Gastroesophageal sphincter (tissue), 4 donors: ENCODE measurements around the gene ARFGEF2. TPM values are rescaled to one million over a fixed set of nuclear protein-coding genes. Genes with fewer than 3 reads are reported as not detected.

Experiments
- ATAC-seq: fragments of 150-250 bp; one replicate; pipeline ENCODE4 v1.9.1; 2016; ENCODE audit warnings: mild to moderate bottlenecking, moderate library complexity
- H3K27ac ChIP-seq, 4 donors: fragments of 200-600 bp; sonication (generic) in 3 of 4; 1 replicate in 3 of 4; 2 replicates in 1 of 4; pipeline ENCODE4 v1.5.1; 2016 to 2019
- H3K27me3 ChIP-seq: fragments of 200-600 bp; sonication (generic); one replicate; pipeline ENCODE4 v1.5.1; 2019
- H3K36me3 ChIP-seq, 2 donors: fragments of 200-600 bp; sonication (generic); one replicate each; pipeline ENCODE4 v1.5.1; 2019; ENCODE audit warnings: control low read depth in 1 of 2
- H3K4me1 ChIP-seq, 3 donors: fragments of 200-600 bp; sonication (generic); 1 replicate in 2 of 3; 2 replicates in 1 of 3; pipeline ENCODE4 v1.5.1; 2016 to 2019; ENCODE audit warnings: control low read depth in 2 of 3
- H3K4me3 ChIP-seq, 2 donors: fragments of 200-600 bp; sonication (generic); one replicate each; pipeline ENCODE4 v1.5.1; 2019; ENCODE audit warnings: mild to moderate bottlenecking in 1 of 2, moderate library complexity in 1 of 2
- H3K9me3 ChIP-seq, 3 donors: fragments of 200-600 bp; sonication (generic); one replicate each; pipeline ENCODE4 v1.5.1; 2017 to 2019; ENCODE audit warnings: control low read depth in 2 of 3
- EP300 ChIP-seq: sonication (generic); formaldehyde crosslinking; IDR thresholded peaks from one replicate; pipeline ENCODE4 v1.6.1; 2017; ENCODE audit warnings: antibody characterized with exemption, mild to moderate bottlenecking
- POLR2A ChIP-seq, 2 donors: fragments of 450-650 bp; IDR thresholded peaks; one replicate each; pipeline ENCODE4 v1.6.1; 2017; ENCODE audit warnings: antibody characterized with exemption in 2 of 2, mild to moderate bottlenecking in 2 of 2, moderate library complexity in 1 of 2
- POLR2AphosphoS5 ChIP-seq: sonication (generic); formaldehyde crosslinking; IDR thresholded peaks from one replicate; pipeline ENCODE4 v1.6.1; 2017; ENCODE audit warnings: antibody characterized with exemption
- WGBS, 2 donors: methylation state at CpG; one replicate each; pipeline ENCODE4 v1.1.5; 2018; ENCODE audit warnings: low coverage in 1 of 2; 5-methylcytosine and 5-hydroxymethylcytosine counted together
- total RNA-seq, 4 donors: library from RNA; depleted of rRNA; stranded (reverse); fragments of >200 nt; gene quantifications; one replicate each; pipeline ENCODE4 v1.1.0, GENCODE V29; 2016
- TF ChIP-seq, protein P1 (sequence below), 4 experiments: fragments of 200-600 bp in 2 of 4; fragments of 450-650 bp in 2 of 4; sonication (generic) in 1 of 4; IDR thresholded peaks; one replicate each; pipeline ENCODE4 v1.5.1; 2017 to 2019; ENCODE audit warnings: antibody characterized with exemption in 4 of 4, mild to moderate bottlenecking in 2 of 4, moderate library complexity in 2 of 4

Gene ARFGEF2
- total RNA-seq, 4 donors from 2014 or later, result 42.6 to 101 (median 51.3) TPM

DNA sequence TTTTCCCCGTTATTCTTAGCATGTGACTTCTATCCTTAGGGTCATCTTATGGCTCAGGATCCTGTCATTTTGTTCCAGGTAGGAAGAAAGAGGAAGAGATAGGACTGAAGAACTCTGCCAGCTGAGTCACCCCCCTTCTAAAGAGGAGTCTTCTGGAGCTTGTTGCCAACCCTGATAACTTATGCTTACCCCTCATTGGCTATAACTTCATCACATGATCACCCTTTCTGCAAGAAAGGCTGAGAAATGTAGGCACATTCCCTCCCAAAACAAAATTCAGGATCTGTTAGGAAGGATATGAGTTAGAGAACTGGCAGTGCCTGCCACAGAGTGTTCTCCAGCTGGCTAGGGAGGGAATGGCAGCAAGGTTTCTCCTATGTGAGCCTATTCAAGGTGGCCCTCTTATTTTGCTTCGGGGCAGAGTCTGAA is 35.6 kb downstream of the ARFGEF2 start:
- TF ChIP-seq EP300, result no peak
- no peak for TF ChIP-seq POLR2A (IDR thresholded peaks at IDR 0.05)
- TF ChIP-seq, protein P1, sequence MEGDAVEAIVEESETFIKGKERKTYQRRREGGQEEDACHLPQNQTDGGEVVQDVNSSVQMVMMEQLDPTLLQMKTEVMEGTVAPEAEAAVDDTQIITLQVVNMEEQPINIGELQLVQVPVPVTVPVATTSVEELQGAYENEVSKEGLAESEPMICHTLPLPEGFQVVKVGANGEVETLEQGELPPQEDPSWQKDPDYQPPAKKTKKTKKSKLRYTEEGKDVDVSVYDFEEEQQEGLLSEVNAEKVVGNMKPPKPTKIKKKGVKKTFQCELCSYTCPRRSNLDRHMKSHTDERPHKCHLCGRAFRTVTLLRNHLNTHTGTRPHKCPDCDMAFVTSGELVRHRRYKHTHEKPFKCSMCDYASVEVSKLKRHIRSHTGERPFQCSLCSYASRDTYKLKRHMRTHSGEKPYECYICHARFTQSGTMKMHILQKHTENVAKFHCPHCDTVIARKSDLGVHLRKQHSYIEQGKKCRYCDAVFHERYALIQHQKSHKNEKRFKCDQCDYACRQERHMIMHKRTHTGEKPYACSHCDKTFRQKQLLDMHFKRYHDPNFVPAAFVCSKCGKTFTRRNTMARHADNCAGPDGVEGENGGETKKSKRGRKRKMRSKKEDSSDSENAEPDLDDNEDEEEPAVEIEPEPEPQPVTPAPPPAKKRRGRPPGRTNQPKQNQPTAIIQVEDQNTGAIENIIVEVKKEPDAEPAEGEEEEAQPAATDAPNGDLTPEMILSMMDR (IDR thresholded peaks at IDR 0.05), result no peak
- TF ChIP-seq POLR2AphosphoS5, result no peak
- H3K27ac ChIP-seq, result no peak overlapping the region
- peaks cover 0 to 92% of the 10 kb centered on the region in 2 donors for H3K36me3 ChIP-seq
- H3K27me3 ChIP-seq, result no peaks in the 10 kb centered on the region
- 0 to 42% methylated on average over 1 to 2 of the region's 2 CpGs for WGBS, 2 donors
- no peak for ATAC-seq
- no peak overlapping the region for H3K4me3 ChIP-seq
- H3K4me1 ChIP-seq, result no peaks in the 10 kb centered on the region
- H3K9me3 ChIP-seq, result no peaks in the 10 kb centered on the region

DNA sequence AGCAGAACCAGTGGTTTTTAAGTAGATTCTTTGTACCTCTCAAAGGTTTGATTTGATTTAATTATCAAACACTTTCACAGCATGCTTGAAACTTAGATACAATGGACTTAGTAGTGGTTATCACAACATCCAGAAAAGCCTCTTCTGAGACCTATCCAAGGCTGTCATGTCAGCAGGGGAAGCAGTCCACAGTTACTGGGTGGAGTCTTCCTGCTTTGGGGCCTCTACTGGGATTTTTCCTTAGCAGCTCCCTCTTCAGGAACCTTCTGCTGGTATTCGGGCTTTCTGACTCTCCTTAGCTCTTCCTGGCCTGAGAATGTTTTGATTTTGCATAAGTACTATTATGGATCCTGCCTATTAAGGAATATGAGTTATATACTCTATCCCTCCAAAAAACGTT is 36.0 kb downstream of the ARFGEF2 start:
- 50 to 100% methylated on average over 1 to 2 of the region's 2 CpGs for WGBS, 2 donors
- H3K4me3 ChIP-seq, result no peak overlapping the region
- H3K27ac ChIP-seq, result no peak overlapping the region
- no peak for ATAC-seq
- TF ChIP-seq POLR2A (IDR thresholded peaks at IDR 0.05), result no peak
- no peak for TF ChIP-seq POLR2AphosphoS5
- TF ChIP-seq, protein P1 (IDR thresholded peaks at IDR 0.05), result no peak
- TF ChIP-seq EP300, result no peak
- H3K4me1 ChIP-seq, result no peaks in the 10 kb centered on the region
- H3K27me3 ChIP-seq, result no peaks in the 10 kb centered on the region
- peaks cover 0 to 88% of the 10 kb centered on the region in 2 donors for H3K36me3 ChIP-seq
- no peaks in the 10 kb centered on the region for H3K9me3 ChIP-seq

DNA sequence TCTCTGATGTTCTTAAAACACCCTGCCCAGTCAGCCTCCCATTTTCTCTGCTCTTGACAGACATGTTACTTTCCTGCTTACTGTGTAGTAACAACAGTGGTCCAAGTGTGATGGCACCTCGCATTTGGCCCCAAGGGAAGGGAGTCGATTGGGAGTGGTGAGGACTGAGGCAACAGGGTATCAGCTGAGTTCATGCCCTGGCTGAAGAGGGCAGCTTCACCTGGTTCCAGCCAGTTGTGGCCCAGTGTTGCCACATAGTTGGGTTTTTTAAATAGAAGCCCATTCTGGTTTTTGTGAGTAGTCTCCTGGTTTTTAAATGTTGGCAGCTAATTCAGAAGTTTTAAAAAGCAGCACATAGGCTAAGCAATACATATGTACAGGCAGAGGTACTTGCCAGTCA is 37.2 kb downstream of the ARFGEF2 start:
- no peak for ATAC-seq
- Histone ChIP-seq H3K4me3 (no peak overlapping the region), H3K27me3 (no peaks in the 10 kb centered on the region), H3K9me3 (no peaks in the 10 kb centered on the region), H3K36me3 (peaks cover 0 to 81% of the 10 kb centered on the region in 2 donors), H3K27ac (no peak overlapping the region), H3K4me1 (peaks cover 0 to 6% (median 0%) of the 10 kb centered on the region in 3 donors)
- 100% methylated on average over 1 of the region's 2 CpGs; no CpG with 5 or more reads in 1 of the 2 donors for WGBS, 2 donors
- TF ChIP-seq, protein P1 (IDR thresholded peaks at IDR 0.05), result no peak
- TF ChIP-seq POLR2AphosphoS5 (no peak), POLR2A (IDR thresholded peaks at IDR 0.05) (no peak), EP300 (no peak)

DNA sequence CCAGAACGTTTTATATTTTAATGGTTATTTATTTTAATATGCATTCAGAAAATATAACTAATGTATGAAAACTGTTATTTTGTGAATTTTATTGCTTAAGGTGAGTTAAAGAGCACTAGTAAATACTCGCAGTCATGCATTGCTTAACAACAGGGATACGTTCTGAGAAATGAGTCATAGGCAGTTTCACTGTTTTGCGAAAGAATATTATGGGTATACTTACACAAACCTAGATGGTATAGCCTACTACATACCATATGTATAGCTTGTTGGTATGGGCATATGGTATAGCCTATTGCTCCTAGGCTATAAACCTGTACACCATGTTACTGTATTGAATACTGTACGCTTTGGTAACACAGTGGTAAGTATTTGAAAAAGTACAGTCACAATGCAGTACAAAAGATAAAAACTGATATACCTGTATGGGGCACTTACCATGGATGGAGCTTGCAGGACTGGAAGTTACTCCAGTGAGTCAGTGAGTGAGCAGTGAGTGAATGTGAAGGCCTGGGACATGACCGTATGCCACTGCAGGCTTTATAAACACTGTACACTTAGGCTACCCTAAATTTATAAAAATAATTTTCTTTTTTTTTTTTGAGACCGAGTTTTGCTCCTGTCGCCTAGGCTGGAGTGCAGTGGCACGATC is 38.5 kb downstream of the ARFGEF2 start:
- Histone ChIP-seq H3K4me1 (peaks cover 0 to 9% (median 0%) of the 10 kb centered on the region in 3 donors), H3K36me3 (peaks cover 0 to 75% of the 10 kb centered on the region in 2 donors), H3K9me3 (no peaks in the 10 kb centered on the region), H3K27me3 (no peaks in the 10 kb centered on the region), H3K27ac (no peak overlapping the region), H3K4me3 (no peak overlapping the region)
- ATAC-seq, result no peak
- 90 to 93% methylated on average over 7 to 8 of the region's 9 CpGs for WGBS, 2 donors
- TF ChIP-seq, protein P1 (IDR thresholded peaks at IDR 0.05), result no peak
- no peak for TF ChIP-seq POLR2AphosphoS5
- TF ChIP-seq POLR2A (IDR thresholded peaks at IDR 0.05), result no peak
- TF ChIP-seq EP300, result no peak

DNA sequence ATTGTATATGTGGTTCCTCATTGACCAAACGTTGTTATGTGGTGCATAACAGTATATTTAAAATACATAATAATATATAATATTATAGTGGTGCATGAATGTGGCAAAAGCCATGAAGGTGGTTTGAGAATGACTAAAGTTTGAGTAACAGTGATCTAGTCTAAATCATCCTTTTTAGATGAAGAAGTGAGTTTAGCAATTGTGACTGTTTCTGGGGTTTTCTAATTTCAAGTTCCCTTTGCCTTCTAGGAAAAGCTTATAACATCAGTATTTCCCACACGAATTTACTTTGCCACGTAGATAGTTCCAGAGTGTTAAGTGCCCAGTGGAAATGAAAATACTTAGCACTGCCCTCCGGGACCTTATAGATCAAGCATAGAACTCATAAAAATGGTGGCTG is 40.9 kb downstream of the ARFGEF2 start:
- TF ChIP-seq POLR2A (IDR thresholded peaks at IDR 0.05), result no peak
- TF ChIP-seq EP300, result no peak
- no peak for TF ChIP-seq POLR2AphosphoS5
- TF ChIP-seq, protein P1 (IDR thresholded peaks at IDR 0.05), result no peak
- Histone ChIP-seq H3K4me1 (peaks cover 5 to 29% (median 13%) of the 10 kb centered on the region in 3 donors), H3K36me3 (peaks cover 0 to 69% of the 10 kb centered on the region in 2 donors), H3K27me3 (no peaks in the 10 kb centered on the region), H3K9me3 (no peaks in the 10 kb centered on the region), H3K4me3 (no peak overlapping the region), H3K27ac (peak overlapping the region in 2 of 4 donors; percentile 45 to 74)
- no peak for ATAC-seq
- 77 to 93% methylated on average over 4 of the region's 4 CpGs for WGBS, 2 donors
